ENCODE data around the gene SPAG8.

The SPAG8 gene

GRCh38 chr9:35812025-35812602 lies at the start of gene SPAG8:
Gene SPAG8, minus strand, starts transcription at chr9:35812262. Its CDS starts 115 bp downstream, at chr9:35812147.
- TF ChIP-seq GATA2 (IDR thresholded peaks at IDR 0.05; ENCODE audit: low read depth, low read length) (no peak), GATA3 (IDR thresholded peaks at IDR 0.05; ENCODE audit: low read depth, low read length) (no peak)

GRCh38 chr9:35861161-35861897 lies 49.3 kb upstream of the SPAG8 start:
- TF ChIP-seq GATA3 (IDR thresholded peaks at IDR 0.05; ENCODE audit: low read depth, low read length): no peak
- TF ChIP-seq GATA2 (IDR thresholded peaks at IDR 0.05; ENCODE audit: low read depth, low read length): no peak

- TF ChIP-seq GATA3 (IDR thresholded peaks at IDR 0.05; ENCODE audit: low read depth, low read length) (no peak), GATA2 (IDR thresholded peaks at IDR 0.05; ENCODE audit: low read depth, low read length) (no peak)
These were observed 47.9 kb upstream of the SPAG8 start for GRCh38 chr9:35859990-35860339.

- TF ChIP-seq GATA3 (IDR thresholded peaks at IDR 0.05; ENCODE audit: low read depth, low read length) (no peak), GATA2 (IDR thresholded peaks at IDR 0.05; ENCODE audit: low read depth, low read length) (no peak)
These were observed 47.4 kb upstream of the SPAG8 start for GRCh38 chr9:35859310-35859989.

GRCh38 chr9:35858458-35858857 lies 46.4 kb upstream of the SPAG8 start:
- TF ChIP-seq GATA3 (IDR thresholded peaks at IDR 0.05; ENCODE audit: low read depth, low read length): no peak
- no peak for TF ChIP-seq GATA2 (IDR thresholded peaks at IDR 0.05; ENCODE audit: low read depth, low read length)

- TF ChIP-seq GATA3 (IDR thresholded peaks at IDR 0.05; ENCODE audit: low read depth, low read length) (no peak), GATA2 (IDR thresholded peaks at IDR 0.05; ENCODE audit: low read depth, low read length) (no peak)
These were observed 44.8 kb upstream of the SPAG8 start for GRCh38 chr9:35856882-35857281.

- TF ChIP-seq GATA3 (IDR thresholded peaks at IDR 0.05; ENCODE audit: low read depth, low read length) (no peak), GATA2 (IDR thresholded peaks at IDR 0.05; ENCODE audit: low read depth, low read length) (no peak)
These were observed 44.1 kb upstream of the SPAG8 start for GRCh38 chr9:35856206-35856605.

- TF ChIP-seq GATA3 (IDR thresholded peaks at IDR 0.05; ENCODE audit: low read depth, low read length): no peak
- TF ChIP-seq GATA2 (IDR thresholded peaks at IDR 0.05; ENCODE audit: low read depth, low read length): no peak
These were observed 42.2 kb upstream of the SPAG8 start for GRCh38 chr9:35854091-35854762.

- TF ChIP-seq GATA3 (IDR thresholded peaks at IDR 0.05; ENCODE audit: low read depth, low read length) (no peak), GATA2 (IDR thresholded peaks at IDR 0.05; ENCODE audit: low read depth, low read length) (no peak)
These were observed 41.1 kb upstream of the SPAG8 start for GRCh38 chr9:35852876-35853865.

GRCh38 chr9:35852267-35852815 lies 40.3 kb upstream of the SPAG8 start:
- TF ChIP-seq GATA2 (IDR thresholded peaks at IDR 0.05; ENCODE audit: low read depth, low read length) (no peak), GATA3 (IDR thresholded peaks at IDR 0.05; ENCODE audit: low read depth, low read length) (no peak)

- no peak for TF ChIP-seq GATA2 (IDR thresholded peaks at IDR 0.05; ENCODE audit: low read depth, low read length)
- no peak for TF ChIP-seq GATA3 (IDR thresholded peaks at IDR 0.05; ENCODE audit: low read depth, low read length)
These were observed 35.9 kb upstream of the SPAG8 start for GRCh38 chr9:35847792-35848572.
